SK-N-SH (cell line): ENCODE measurements around the gene GREM2. TPM values are rescaled to one million over a fixed set of nuclear protein-coding genes. Genes with fewer than 3 reads are reported as not detected.

Experiments
- CTCF ChIA-PET: fragments of 300-600, 350-600 bp; formaldehyde crosslinking; extraction: SDS; loops from one replicate; lab custom pipeline; 2021; lab: Yijun Ruan, JAX
- POLR2A ChIA-PET: fragments of 350-600 bp; sonication (Branson Sonifier 250); formaldehyde crosslinking; extraction: SDS; loops from one replicate; lab custom pipeline; 2020; ENCODE audit warnings: antibody characterized with exemption, inconsistent platforms; lab: Yijun Ruan, JAX
- DNase-seq: peaks from one replicate; pipeline ENCODE4 v3.0.0; 2012
- H2AFZ ChIP-seq: fragments of 200-600 bp; sonication (generic); 2 replicates; pipeline ENCODE4 v1.8.1; 2016; ENCODE audit warnings: antibody characterized with exemption, mild to moderate bottlenecking, low read depth
- H3F3A ChIP-seq: fragments of 200-600 bp; sonication (generic); replicated peaks from 2 replicates; pipeline ENCODE3; 2016; ENCODE audit warnings: antibody characterized with exemption, mild to moderate bottlenecking; ENCODE audit not compliant: insufficient read depth
- H3K27ac ChIP-seq, 2 experiments: fragments of 200-500 bp in 1 of 2; fragments of 200-600 bp in 1 of 2; sonication (Bioruptor generic) in 1 of 2; sonication (generic), shearing (Covaris generic) in 1 of 2; 2 replicates each; pipeline versions ENCODE4 v1.5.1 to v1.6.1; 2014 to 2016; ENCODE audit warnings: low read depth in 2 of 2, inconsistent platforms in 1 of 2, low read length in 1 of 2, mild to moderate bottlenecking in 1 of 2, mixed read lengths in 1 of 2
- H3K27me3 ChIP-seq: fragments of 200-600 bp; sonication (generic), shearing (Covaris generic); 2 replicates; pipeline ENCODE4 v1.6.1; 2016; ENCODE audit warnings: mixed run types; ENCODE audit not compliant: insufficient read depth
- H3K36me3 ChIP-seq, 2 experiments: fragments of 200-500 bp in 1 of 2; fragments of 200-600 bp in 1 of 2; sonication (Bioruptor generic) in 1 of 2; sonication (generic) in 1 of 2; replicated peaks in 1 of 2; 2 replicates each; pipeline versions ENCODE3 to v1.5.1; 2014 to 2016; ENCODE audit warnings: low read length in 1 of 2, mild to moderate bottlenecking in 1 of 2; ENCODE audit not compliant: insufficient read depth in 2 of 2, control insufficient read depth in 1 of 2
- H3K4me1 ChIP-seq, 2 experiments: fragments of 200-500 bp in 1 of 2; fragments of 200-600 bp in 1 of 2; sonication (Bioruptor generic) in 1 of 2; sonication (generic), shearing (Covaris generic) in 1 of 2; 2 replicates each; pipeline versions ENCODE4 v1.5.1 to v1.6.1; 2014 to 2016; ENCODE audit warnings: low read depth in 1 of 2, low read length in 1 of 2, mixed run types in 1 of 2; ENCODE audit not compliant: insufficient read depth in 2 of 2, control insufficient read depth in 1 of 2
- H3K4me2 ChIP-seq: fragments of 200-600 bp; sonication (generic), shearing (Covaris generic); 2 replicates; pipeline ENCODE4 v1.6.1; 2017; ENCODE audit warnings: mixed run types
- H3K4me3 ChIP-seq, 2 experiments: fragments of 200-500 bp in 1 of 2; fragments of 200-600 bp in 1 of 2; sonication (Bioruptor generic) in 1 of 2; sonication (generic), shearing (Covaris generic) in 1 of 2; 2 replicates each; pipeline versions ENCODE4 v1.5.1 to v1.8.1; 2014 to 2016; ENCODE audit warnings: low read depth in 2 of 2, inconsistent platforms in 1 of 2, low read length in 1 of 2, mild to moderate bottlenecking in 1 of 2, mixed read lengths in 1 of 2, moderate library complexity in 1 of 2
- H3K79me2 ChIP-seq: fragments of 200-600 bp; sonication (generic); 2 replicates; pipeline ENCODE4 v1.8.1; 2017; ENCODE audit warnings: mild to moderate bottlenecking; ENCODE audit not compliant: insufficient read depth
- H3K9ac ChIP-seq: fragments of 200-600 bp; sonication (generic); 2 replicates; pipeline ENCODE4 v1.6.1; 2017; ENCODE audit warnings: mixed run types
- H3K9me2 ChIP-seq: fragments of 200-600 bp; sonication (generic); 2 replicates; pipeline ENCODE4 v1.6.1; 2017; ENCODE audit warnings: mixed run types
- H3K9me3 ChIP-seq: fragments of 200-600 bp; sonication (generic); 2 replicates; pipeline ENCODE4 v1.6.1; 2017; ENCODE audit warnings: mixed run types, mild to moderate bottlenecking, moderate library complexity
- H4K20me1 ChIP-seq: fragments of 200-600 bp; sonication (generic); 2 replicates; pipeline ENCODE4 v1.6.1; 2017; ENCODE audit warnings: mild to moderate bottlenecking, mixed run types; ENCODE audit not compliant: insufficient read depth
- CHD2 ChIP-seq: fragments of 150-350 bp; IDR thresholded peaks from 2 replicates; pipeline ENCODE4 v1.6.1; 2018; ENCODE audit warnings: low read length; ENCODE audit not compliant: partially characterized antibody
- ELF1 ChIP-seq: IDR thresholded peaks from 2 replicates; pipeline ENCODE4 v1.4.0; 2012
- EP300 ChIP-seq, 2 experiments: IDR thresholded peaks; 2 replicates each; pipeline versions ENCODE4 v1.4.0 to v1.6.1; 2012; ENCODE audit warnings: borderline replicate concordance in 1 of 2, low read depth in 1 of 2, low read length in 1 of 2
- EZH2phosphoT487 ChIP-seq: fragments of 200-600 bp; sonication (generic); IDR thresholded peaks from 2 replicates; pipeline ENCODE4 v1.6.1; 2017; ENCODE audit warnings: low read depth, mixed run types, mild to moderate bottlenecking, antibody characterized with exemption, moderate library complexity, borderline replicate concordance
- FOXM1 ChIP-seq: IDR thresholded peaks from 2 replicates; pipeline ENCODE4 v1.4.0; 2012; ENCODE audit warnings: low read depth, mild to moderate bottlenecking
- GABPA ChIP-seq: IDR thresholded peaks from 2 replicates; pipeline ENCODE4 v1.4.0; 2012; ENCODE audit warnings: low read depth, mild to moderate bottlenecking
- GATA2 ChIP-seq: sonication (generic); formaldehyde crosslinking; IDR thresholded peaks from 2 replicates; pipeline ENCODE4 v1.5.0; 2020; ENCODE audit warnings: mild to moderate bottlenecking, missing genetic modification reagents
- JUND ChIP-seq: IDR thresholded peaks from 2 replicates; pipeline ENCODE4 v1.4.0; 2012
- MEF2A ChIP-seq: IDR thresholded peaks from 2 replicates; pipeline ENCODE4 v1.4.0; 2012; ENCODE audit warnings: low read depth, borderline replicate concordance
- MXI1 ChIP-seq: IDR thresholded peaks from 2 replicates; pipeline ENCODE4 v1.6.1; 2012; ENCODE audit warnings: mild to moderate bottlenecking, low read depth, low read length, improper control_type of control experiment
- NRF1 ChIP-seq: IDR thresholded peaks from 2 replicates; pipeline ENCODE4 v1.6.1; 2012; ENCODE audit warnings: low read depth, mild to moderate bottlenecking, low read length
- POLR2AphosphoS5 ChIP-seq: IDR thresholded peaks from 2 replicates; pipeline ENCODE4 v1.6.1; 2012; ENCODE audit warnings: low read depth, low read length
- RAD21 ChIP-seq: IDR thresholded peaks from 2 replicates; pipeline ENCODE4 v1.6.1; 2012; ENCODE audit warnings: mild to moderate bottlenecking, low read length
- RFX5 ChIP-seq: IDR thresholded peaks from 2 replicates; pipeline ENCODE4 v1.6.1; 2012; ENCODE audit warnings: mild to moderate bottlenecking, improper control_type of control experiment, low read length
- RXRA ChIP-seq: IDR thresholded peaks from 2 replicates; pipeline ENCODE4 v1.4.0; 2012; ENCODE audit warnings: low read depth, mild to moderate bottlenecking, borderline replicate concordance
- SIN3A ChIP-seq: IDR thresholded peaks from 2 replicates; pipeline ENCODE4 v1.6.1; 2012; ENCODE audit warnings: low read depth, mild to moderate bottlenecking, low read length, moderate library complexity, borderline replicate concordance
- SMC3 ChIP-seq: IDR thresholded peaks from 2 replicates; pipeline ENCODE4 v1.6.1; 2012; ENCODE audit warnings: low read depth, low read length, improper control_type of control experiment
- TCF12 ChIP-seq: IDR thresholded peaks from 2 replicates; pipeline ENCODE4 v1.4.0; 2012
- USF2 ChIP-seq: fragments of 150-350 bp; IDR thresholded peaks from 2 replicates; pipeline ENCODE4 v1.6.1; 2017; ENCODE audit warnings: antibody characterized with exemption, low read length, low read depth, borderline replicate concordance
- YY1 ChIP-seq: IDR thresholded peaks from 2 replicates; pipeline ENCODE4 v1.4.0; 2012; ENCODE audit warnings: low read depth, mild to moderate bottlenecking
- ZBTB33 ChIP-seq: IDR thresholded peaks from 2 replicates; pipeline ENCODE4 v1.4.0; 2012; ENCODE audit warnings: low read depth, borderline replicate concordance
- WGBS: methylation state at CpG from one replicate; pipeline ENCODE4 v1.1.6; 2017; ENCODE audit warnings: low lambda C conversion rate; 5-methylcytosine and 5-hydroxymethylcytosine counted together
- polyA plus RNA-seq, 3 experiments: library from polyadenylated mRNA; depleted of rRNA; stranded (reverse); fragments of >200 nt; gene quantifications; 2 replicates each; pipeline ENCODE4 v1.2.3, GENCODE V29; 2012

Gene GREM2
- polyA plus RNA-seq, 1 of the 3 experiments (the other 2 are of a cell fraction): 0.94 TPM

- no peak for TF ChIP-seq ZBTB33
- no peak for TF ChIP-seq JUND
- no peak for TF ChIP-seq USF2
Observed at GRCh38 chr1:240567066-240567465, 44.9 kb downstream of the GREM2 start (continued).

GRCh38 chr1:240562779-240563178 is 49.2 kb downstream of the GREM2 start:
- no peak overlapping the region for H3K4me3 ChIP-seq
- H3K9me2 ChIP-seq: no peaks in the 10 kb centered on the region
- no peak overlapping the region for H3K4me2 ChIP-seq
- 94% methylated on average over 3 of the region's 3 CpGs for WGBS
- no peaks in the 10 kb centered on the region for H3K4me1 ChIP-seq
- no peak overlapping the region for H3K9ac ChIP-seq
- H3K27ac ChIP-seq: no peak overlapping the region
- ChIA-PET POLR2A (no interaction called here), CTCF (no interaction called here)
- no peaks in the 10 kb centered on the region for H3K27me3 ChIP-seq
- H2AFZ ChIP-seq: no peak overlapping the region
- TF ChIP-seq SIN3A (no peak), EP300 (IDR thresholded peaks at IDR 0.05; ENCODE audit: borderline replicate concordance in 1 of 2, low read depth in 1 of 2, low read length in 1 of 2) (no peak), ELF1 (no peak), TCF12 (no peak), MEF2A (no peak), GABPA (no peak), GATA2 (no peak), RXRA (no peak), EZH2phosphoT487 (no peak), RFX5 (no peak), FOXM1 (no peak), YY1 (no peak), SMC3 (no peak), CHD2 (no peak), RAD21 (no peak), MXI1 (no peak), POLR2AphosphoS5 (no peak), NRF1 (no peak)
- DNase-seq: no peak
- H4K20me1 ChIP-seq: no peaks in the 10 kb centered on the region
- no peaks in the 10 kb centered on the region for H3K79me2 ChIP-seq
- H3F3A ChIP-seq: no peaks in the 10 kb centered on the region
- H3K36me3 ChIP-seq: no peaks in the 10 kb centered on the region
- no peaks in the 10 kb centered on the region for H3K9me3 ChIP-seq
